ENCODE data around the gene FBXW2.
A peak's percentile ranks its signal among the peaks of the same experiment; 100 is the strongest.
"Not testable (repeated sequence)": the region's sequence is repeated elsewhere in the genome, so short reads cannot be mapped to it uniquely, and the experiment has no call there.

The FBXW2 gene

GRCh38 chr9:120746366-120746765 is 46.9 kb downstream of the FBXW2 start:
- not testable (repeated sequence) for DNase-seq (ENCODE audit: insufficient read length, low spot score); FAIRE-seq

DNA sequence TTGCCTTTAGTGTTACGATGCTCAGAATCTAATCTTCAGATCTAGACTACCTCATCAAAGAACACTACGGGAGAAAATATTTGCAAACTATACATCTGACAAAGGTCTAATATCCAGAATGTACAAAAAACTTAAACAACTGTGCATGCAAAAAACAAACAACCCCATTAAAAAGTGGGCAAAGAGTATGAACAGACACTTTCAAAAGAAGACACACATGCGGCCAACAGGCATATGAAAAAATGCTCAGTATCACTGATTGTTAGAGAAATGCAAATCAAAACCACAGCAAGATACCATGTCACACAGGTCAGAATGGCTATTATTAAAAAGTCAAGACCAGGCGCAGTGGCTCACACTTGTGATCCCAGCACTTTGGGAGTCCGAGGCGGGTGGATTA is 47.9 kb downstream of the FBXW2 start:
- DNase-seq (ENCODE audit: insufficient read length, low spot score): no peak
- FAIRE-seq: no peak

DNA sequence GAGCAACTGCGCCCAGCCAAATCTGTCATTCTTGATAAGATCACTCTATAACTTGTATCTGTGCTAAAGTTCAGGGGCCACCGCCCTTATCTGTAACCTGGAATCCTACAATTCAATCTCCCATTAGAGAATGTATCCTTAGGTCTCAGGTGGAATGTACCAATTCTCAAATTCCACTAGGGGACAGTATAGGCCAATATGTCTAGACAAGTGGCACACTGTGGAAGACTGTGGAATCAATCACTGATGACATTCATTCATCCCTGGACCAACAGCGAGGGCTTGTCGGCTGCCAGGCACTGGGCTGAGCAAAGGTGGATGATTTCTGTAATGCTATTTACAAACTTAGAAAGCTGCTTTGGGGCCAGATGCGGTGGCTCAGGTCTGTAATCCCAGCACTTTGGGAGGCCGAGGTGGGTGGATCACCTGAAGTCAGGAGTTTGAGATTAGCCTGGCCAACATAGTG is 50.2 kb downstream of the FBXW2 start:
- FAIRE-seq: no peak

GRCh38 chr9:120741701-120742100 is 51.5 kb downstream of the FBXW2 start:
- no peak for FAIRE-seq
- DNase-seq (ENCODE audit: insufficient read length, low spot score): no peak

More for the DNA sequence above, 50.2 kb downstream of the FBXW2 start:
- DNase-seq (ENCODE audit: insufficient read length, low spot score): peak; percentile 55

GRCh38 chr9:120741191-120741590 is 52.0 kb downstream of the FBXW2 start:
- FAIRE-seq: no peak
- no peak for DNase-seq (ENCODE audit: insufficient read length, low spot score)

GRCh38 chr9:120740132-120740531 is 53.1 kb downstream of the FBXW2 start:
- DNase-seq (ENCODE audit: insufficient read length, low spot score) (no peak), FAIRE-seq (no peak)

DNA sequence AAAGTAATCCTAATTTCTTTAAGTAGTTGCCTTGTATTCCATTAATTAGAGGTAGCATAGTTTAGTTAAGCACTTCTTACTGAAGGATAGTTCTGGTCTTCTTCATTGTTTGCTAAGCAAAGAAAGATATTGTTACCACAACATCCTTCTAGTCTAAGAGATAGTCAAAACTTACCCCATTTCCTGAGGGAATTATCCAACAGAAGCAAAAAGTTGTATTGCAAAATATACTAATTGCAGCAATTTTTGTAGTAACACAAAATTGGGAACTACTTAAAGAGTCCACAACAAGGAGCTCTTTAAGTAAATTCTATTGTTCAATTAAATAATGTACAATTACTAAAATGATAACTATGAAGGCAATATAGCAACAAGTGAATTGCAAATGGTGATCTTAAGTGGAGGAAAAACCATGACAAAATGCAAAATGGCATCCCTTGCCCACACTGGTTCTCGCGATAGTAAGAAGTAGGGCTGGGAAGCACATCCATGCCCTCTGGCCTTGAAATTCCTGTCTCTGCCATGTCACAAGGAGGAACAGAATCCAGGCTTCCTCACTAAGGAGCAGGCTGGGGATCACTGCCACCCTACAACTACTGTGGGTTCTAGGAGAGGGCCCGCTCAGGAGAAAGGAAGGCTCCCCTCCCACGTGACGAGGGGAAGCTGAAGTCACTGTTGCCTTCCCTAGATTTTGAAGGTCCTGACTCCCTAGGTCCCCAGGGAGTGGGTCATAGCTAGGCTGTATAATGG is 55.6 kb downstream of the FBXW2 start:
- DNase-seq (ENCODE audit: insufficient read length, low spot score) (no peak), FAIRE-seq (no peak)

GRCh38 chr9:120736881-120737280 is 56.3 kb downstream of the FBXW2 start:
- FAIRE-seq: no peak
- no peak for DNase-seq (ENCODE audit: insufficient read length, low spot score)

- no peak for DNase-seq (ENCODE audit: insufficient read length, low spot score)
- FAIRE-seq: no peak
Measured at GRCh38 chr9:120735415-120736126, 57.6 kb downstream of the FBXW2 start.

DNA sequence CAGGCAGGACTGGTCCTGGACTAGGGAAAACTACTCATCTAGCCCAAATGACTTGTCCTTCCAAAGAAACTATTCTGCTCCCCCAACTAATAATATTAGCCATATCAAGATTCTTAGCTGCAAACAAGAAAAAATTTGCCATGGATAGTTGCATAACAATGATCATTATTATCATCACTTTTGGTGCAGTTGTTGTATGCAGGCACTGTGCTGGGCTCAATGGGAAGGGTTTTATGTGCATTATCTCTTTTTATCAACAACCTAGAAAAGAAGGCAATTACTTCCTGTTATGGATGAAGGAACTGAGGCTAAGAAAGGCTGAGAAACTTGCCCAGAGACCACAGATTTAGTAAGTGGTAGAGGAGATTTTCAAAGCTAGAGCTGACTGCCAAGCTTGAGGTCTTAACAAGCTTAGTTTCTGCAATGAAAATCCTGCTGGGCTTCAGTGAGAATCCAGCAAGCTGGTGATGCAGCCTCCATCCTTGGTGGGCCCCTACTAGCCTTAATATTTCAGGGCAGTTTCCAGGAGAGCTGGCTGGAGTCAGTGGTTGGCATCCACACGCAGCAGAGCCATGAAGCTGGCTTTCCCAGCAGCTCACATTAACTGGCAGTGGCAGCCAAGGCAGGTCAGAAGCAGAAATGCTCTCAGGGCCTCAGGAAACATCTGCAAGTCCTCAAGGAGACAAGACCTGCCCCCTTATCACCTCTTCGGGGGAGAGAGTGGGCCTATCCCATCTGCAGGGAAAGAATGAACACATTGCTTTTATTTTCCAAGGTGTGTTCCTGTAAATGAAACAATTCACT is 58.4 kb downstream of the FBXW2 start:
- no peak for FAIRE-seq
- no peak for DNase-seq (ENCODE audit: insufficient read length, low spot score)

DNA sequence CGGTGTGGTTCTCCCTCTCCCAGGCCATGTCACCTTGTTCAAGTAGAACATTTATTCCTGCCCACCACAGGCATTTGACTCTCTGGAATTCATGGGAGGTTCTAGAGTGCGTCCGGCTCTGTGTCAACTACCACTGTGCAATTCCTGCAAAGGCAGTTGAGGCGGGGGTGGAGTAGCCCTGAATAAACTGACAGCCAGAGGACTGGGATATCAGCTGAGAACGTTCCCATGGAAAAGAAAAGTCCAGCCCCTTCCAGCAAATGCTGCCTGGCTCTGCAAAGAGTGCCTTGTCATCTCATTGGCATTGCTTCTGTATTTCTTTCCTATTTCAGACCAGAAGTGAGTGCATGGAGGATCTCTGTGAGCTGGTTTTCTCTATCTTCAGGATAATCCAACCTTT is 60.0 kb downstream of the FBXW2 start:
- DNase-seq (ENCODE audit: insufficient read length, low spot score): no peak
- FAIRE-seq: no peak

- DNase-seq (ENCODE audit: insufficient read length, low spot score) (no peak), FAIRE-seq (no peak)
Measured at GRCh38 chr9:120730654-120731514, 62.3 kb downstream of the FBXW2 start.

GRCh38 chr9:120729791-120730241 is 63.4 kb downstream of the FBXW2 start:
- DNase-seq (ENCODE audit: insufficient read length, low spot score) (no peak), FAIRE-seq (no peak)

- FAIRE-seq: no peak
- DNase-seq (ENCODE audit: insufficient read length, low spot score): no peak
Measured at GRCh38 chr9:120726484-120726883, 66.7 kb downstream of the FBXW2 start.

DNA sequence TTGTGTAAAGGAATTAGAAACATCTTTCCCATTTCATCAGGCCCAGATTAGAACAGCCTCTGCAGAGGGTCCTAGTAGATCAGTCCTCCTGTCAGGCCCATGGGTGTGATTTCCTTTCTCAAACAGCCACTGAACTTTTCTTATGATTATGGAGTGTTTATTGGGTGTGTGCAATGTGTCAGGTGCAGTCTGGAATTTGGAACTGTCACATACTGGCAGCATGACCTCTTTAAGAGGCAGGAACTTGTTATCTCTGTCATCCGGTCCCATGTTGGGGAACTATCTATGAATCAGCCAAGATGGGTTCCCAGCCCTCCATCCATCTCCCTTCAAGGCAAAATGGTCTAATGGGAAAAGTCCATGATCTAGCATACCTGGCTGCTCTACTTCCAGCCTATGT is 67.3 kb downstream of the FBXW2 start:
- DNase-seq (ENCODE audit: insufficient read length, low spot score) (no peak), FAIRE-seq (no peak)

- no peak for DNase-seq (ENCODE audit: insufficient read length, low spot score)
- FAIRE-seq: no peak
Measured at GRCh38 chr9:120724757-120725400, 68.3 kb downstream of the FBXW2 start.

GRCh38 chr9:120723565-120723964 is 69.7 kb downstream of the FBXW2 start:
- DNase-seq (ENCODE audit: insufficient read length, low spot score): no peak

GRCh38 chr9:120720404-120720803 is 72.8 kb downstream of the FBXW2 start:
- no peak for FAIRE-seq
- no peak for DNase-seq (ENCODE audit: insufficient read length, low spot score)

More at GRCh38 chr9:120723565-120723964, 69.7 kb downstream of the FBXW2 start:
- FAIRE-seq: no peak

DNA sequence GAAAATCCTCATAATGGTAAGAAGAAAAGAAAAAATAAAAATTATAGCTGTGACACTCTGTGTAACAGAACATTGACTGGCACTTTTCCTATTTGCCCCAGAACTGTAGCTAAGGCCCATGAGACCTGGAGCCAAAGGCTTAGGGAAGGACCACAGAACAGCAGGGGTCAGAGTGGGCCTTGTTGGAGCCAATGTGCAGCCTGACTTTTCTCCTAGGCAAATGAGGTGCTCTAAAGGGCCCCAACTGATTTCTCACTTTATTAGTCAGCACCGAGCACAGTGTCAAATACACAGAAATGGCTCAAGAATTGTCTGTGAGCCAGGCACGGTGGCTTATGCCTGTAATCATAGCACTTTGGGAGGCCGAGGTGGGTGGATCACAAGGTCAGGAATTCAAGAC is 74.9 kb downstream of the FBXW2 start:
- no peak for FAIRE-seq

DNA sequence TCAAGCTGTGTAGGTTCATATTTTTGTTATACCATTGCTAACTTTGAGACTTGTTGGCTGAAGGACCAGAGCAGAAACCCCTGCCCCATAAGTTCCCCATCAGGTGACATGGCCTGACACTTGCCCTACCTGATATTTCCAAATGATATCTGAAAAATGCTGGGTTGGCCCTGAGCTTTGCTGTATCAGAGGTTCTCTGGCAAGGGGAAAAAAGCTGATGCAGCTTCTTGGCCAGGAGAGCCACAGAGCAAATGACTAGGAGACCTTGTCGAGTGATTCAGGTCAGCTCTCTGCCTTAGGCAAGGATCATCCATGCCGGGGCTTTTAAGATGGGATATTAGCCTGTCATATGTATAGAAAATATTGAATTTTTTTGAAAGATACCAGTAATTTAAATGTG is 76.0 kb downstream of the FBXW2 start:
- DNase-seq (ENCODE audit: insufficient read length, low spot score) (no peak), FAIRE-seq (no peak)

More for the DNA sequence above, 74.9 kb downstream of the FBXW2 start:
- DNase-seq (ENCODE audit: insufficient read length, low spot score): no peak

Data from HTR-8/SVneo (cell line).